GM23338 (cell line): ENCODE measurements around the gene TENT5C. TPM values are rescaled to one million over a fixed set of nuclear protein-coding genes. Genes with fewer than 3 reads are reported as not detected.

Source experiments
- ATAC-seq: fragments of 200-7000 bp; cut with Tn5 transposase; 3 replicates; pipeline ENCODE4 v1.9.1; 2020
- DNase-seq: peaks from one replicate; pipeline ENCODE4 v3.0.0-alpha.2; 2015; ENCODE audit warnings: low spot score
- H2AFZ ChIP-seq: fragments of 200-600 bp; sonication (generic); 2 replicates; pipeline ENCODE4 v1.8.0; 2016; ENCODE audit warnings: antibody characterized with exemption, mild to moderate bottlenecking, moderate library complexity
- H3F3A ChIP-seq: fragments of 200-600 bp; sonication (generic); replicated peaks from 2 replicates; pipeline ENCODE4 v1.8.0; 2017; ENCODE audit warnings: antibody characterized with exemption, mixed run types, low read depth
- H3K27ac ChIP-seq: fragments of 200-600 bp; sonication (generic); 2 replicates; pipeline ENCODE4 v1.6.1; 2016; ENCODE audit warnings: low read depth
- H3K27me3 ChIP-seq: fragments of 200-600 bp; sonication (generic); 2 replicates; pipeline ENCODE4 v1.8.0; 2016; ENCODE audit warnings: mild to moderate bottlenecking, mixed run types, moderate library complexity; ENCODE audit not compliant: insufficient read depth
- H3K36me3 ChIP-seq: fragments of 200-600 bp; sonication (generic); 2 replicates; pipeline ENCODE4 v1.8.0; 2016; ENCODE audit warnings: mild to moderate bottlenecking; ENCODE audit not compliant: insufficient read depth
- H3K4me1 ChIP-seq: fragments of 200-600 bp; sonication (generic); 2 replicates; pipeline ENCODE4 v1.8.0; 2016; ENCODE audit warnings: mild to moderate bottlenecking, moderate library complexity; ENCODE audit not compliant: insufficient read depth
- H3K4me2 ChIP-seq: fragments of 200-600 bp; sonication (generic); 2 replicates; pipeline ENCODE4 v1.7.1; 2017; ENCODE audit warnings: mixed run types
- H3K4me3 ChIP-seq: fragments of 200-600 bp; sonication (generic); 2 replicates; pipeline ENCODE4 v1.6.1; 2016; ENCODE audit warnings: mixed run types
- H3K79me2 ChIP-seq: fragments of 200-600 bp; sonication (generic); replicated peaks from 2 replicates; pipeline ENCODE4 v1.8.0; 2017; ENCODE audit warnings: mild to moderate bottlenecking; ENCODE audit not compliant: insufficient read depth
- H3K9me2 ChIP-seq: fragments of 200-600 bp; sonication (generic); 2 replicates; pipeline ENCODE4 v1.8.0; 2017; ENCODE audit not compliant: insufficient read depth
- H4K20me1 ChIP-seq: fragments of 200-600 bp; sonication (generic); replicated peaks from 2 replicates; pipeline ENCODE4 v1.8.0; 2017; ENCODE audit warnings: mild to moderate bottlenecking; ENCODE audit not compliant: insufficient read depth
- H3K27ac Mint-ChIP-seq: 2 replicates; pipeline ENCODE4 v1.8.0; 2020; ENCODE audit warnings: inconsistent platforms, mild to moderate bottlenecking, moderate library complexity, mixed read lengths
- H3K27me3 Mint-ChIP-seq: 3 replicates; pipeline ENCODE4 v1.8.0; 2022; ENCODE audit warnings: low read depth, mild to moderate bottlenecking, moderate library complexity, mixed read lengths, inconsistent platforms; ENCODE audit not compliant: insufficient read depth, poor library complexity
- H3K36me3 Mint-ChIP-seq: 3 replicates; pipeline ENCODE4 v1.8.0; 2021; ENCODE audit warnings: low read depth, mild to moderate bottlenecking, inconsistent platforms, moderate library complexity, mixed read lengths
- H3K4me1 Mint-ChIP-seq: 3 replicates; pipeline ENCODE4 v1.8.0; 2020; ENCODE audit warnings: mild to moderate bottlenecking, inconsistent platforms, mixed read lengths
- H3K4me3 Mint-ChIP-seq: 3 replicates; pipeline ENCODE4 v1.8.0; 2021; ENCODE audit warnings: moderate library complexity, mild to moderate bottlenecking, inconsistent platforms, mixed read lengths
- H3K9me3 Mint-ChIP-seq: 3 replicates; pipeline ENCODE4 v1.8.0; 2020; ENCODE audit warnings: moderate library complexity, mild to moderate bottlenecking, inconsistent platforms, mixed read lengths
- EZH2 ChIP-seq: fragments of 200-600 bp; sonication (generic); IDR thresholded peaks from one replicate; pipeline ENCODE4 v1.8.0; 2017; ENCODE audit warnings: antibody characterized with exemption, mild to moderate bottlenecking, low read depth; ENCODE audit not compliant: unreplicated experiment
- EZH2phosphoT487 ChIP-seq: fragments of 200-600 bp; sonication (generic); IDR thresholded peaks from one replicate; pipeline ENCODE4 v1.8.1; 2018; ENCODE audit warnings: antibody characterized with exemption; ENCODE audit not compliant: unreplicated experiment
- NANOG ChIP-seq: IDR thresholded peaks from 2 replicates; pipeline ENCODE4 v1.6.1; 2016; ENCODE audit warnings: antibody characterized with exemption, borderline replicate concordance
- STAT1 ChIP-seq: IDR thresholded peaks from one replicate; pipeline ENCODE4 v1.6.1; 2016; ENCODE audit warnings: antibody characterized with exemption; ENCODE audit not compliant: unreplicated experiment
- ZNF114 ChIP-seq: fragments of 250-450 bp; sonication (Bioruptor Pico); IDR thresholded peaks from 2 replicates; pipeline ENCODE4 v1.5.0; 2020; ENCODE audit warnings: mild to moderate bottlenecking, moderate library complexity
- ZNF331 ChIP-seq: fragments of 250-450 bp; sonication (Bioruptor Pico); IDR thresholded peaks from 2 replicates; pipeline ENCODE4 v1.5.0; 2020; ENCODE audit warnings: low read depth, mild to moderate bottlenecking, moderate library complexity
- polyA plus RNA-seq: library from polyadenylated mRNA; unstranded; fragments of >200 nt; fragmentation: Nextera tagmentation; extraction: Ambion mirVana; gene quantifications from 2 replicates; pipeline ENCODE4 v1.2.1, GENCODE V29; 2016
- total RNA-seq: library from RNA; depleted of rRNA; stranded (reverse); fragments of >200 nt; shearing (Covaris generic); gene quantifications from 2 replicates; pipeline ENCODE4 v1.2.3, GENCODE V29; 2014
- TF ChIP-seq, protein P1 (sequence below): IDR thresholded peaks from one replicate; pipeline ENCODE4 v1.6.1; 2018; ENCODE audit warnings: antibody characterized with exemption; ENCODE audit not compliant: unreplicated experiment
- TF ChIP-seq, protein P2 (sequence below): IDR thresholded peaks from 2 replicates; pipeline ENCODE4 v1.6.1; 2016; ENCODE audit warnings: antibody characterized with exemption
- TF ChIP-seq, protein P3 (sequence below), 2 experiments: fragments of 200-600 bp in 1 of 2; sonication (generic) in 1 of 2; conservative IDR thresholded peaks; 2 replicates each; pipeline versions ENCODE4 v1.5.1 to v1.6.1; 2016 to 2017; ENCODE audit warnings: antibody characterized with exemption in 2 of 2, low read depth in 2 of 2, mild to moderate bottlenecking in 2 of 2, moderate library complexity in 1 of 2

The TENT5C gene
- total and polyA plus RNA-seq, 2 experiments from 2014 or later, result 0.23 to 0.80 TPM

DNA sequence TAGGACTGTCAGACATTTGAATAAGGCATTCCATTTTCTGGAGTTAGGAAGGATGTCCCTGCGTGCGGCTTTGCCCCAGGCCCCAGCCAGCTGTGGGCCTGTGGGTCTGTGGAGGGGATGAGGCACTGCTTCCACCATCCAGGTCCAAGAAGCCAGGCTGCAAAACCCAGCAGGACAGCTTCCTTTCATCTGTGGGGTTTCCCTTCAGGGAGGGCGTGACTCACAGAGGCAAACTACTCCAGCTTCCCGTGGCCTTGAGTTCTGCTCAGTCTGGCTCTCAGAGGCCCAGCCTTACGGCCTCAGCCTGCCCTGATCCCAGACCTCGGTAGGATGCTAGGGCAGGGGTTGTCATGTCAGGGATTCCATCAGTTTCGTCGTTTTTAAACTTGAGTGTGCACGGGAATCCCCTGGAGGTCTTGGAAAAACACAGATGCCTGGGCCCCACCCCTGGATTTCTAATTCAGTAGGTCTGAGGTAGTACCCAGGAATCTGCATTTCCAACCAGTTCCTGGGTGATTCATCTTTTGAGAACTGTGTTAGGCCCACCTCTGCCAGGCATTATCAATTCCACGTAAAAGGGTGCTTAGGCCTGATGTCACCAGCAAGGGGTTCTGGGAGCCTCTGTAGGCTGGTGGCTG lies 32.3 kb upstream of the TENT5C start:
- no peak for ATAC-seq
- peaks cover 9% of the 10 kb centered on the region for H3K4me1 Mint-ChIP-seq

More for the DNA sequence above, 32.3 kb upstream of the TENT5C start:
- TF ChIP-seq STAT1 (no peak), ZNF114 (CRISPR knock-in tag) (no peak), ZNF331 (no peak), EZH2phosphoT487 (no peak), EZH2 (no peak), NANOG (no peak)
- TF ChIP-seq, protein P1, sequence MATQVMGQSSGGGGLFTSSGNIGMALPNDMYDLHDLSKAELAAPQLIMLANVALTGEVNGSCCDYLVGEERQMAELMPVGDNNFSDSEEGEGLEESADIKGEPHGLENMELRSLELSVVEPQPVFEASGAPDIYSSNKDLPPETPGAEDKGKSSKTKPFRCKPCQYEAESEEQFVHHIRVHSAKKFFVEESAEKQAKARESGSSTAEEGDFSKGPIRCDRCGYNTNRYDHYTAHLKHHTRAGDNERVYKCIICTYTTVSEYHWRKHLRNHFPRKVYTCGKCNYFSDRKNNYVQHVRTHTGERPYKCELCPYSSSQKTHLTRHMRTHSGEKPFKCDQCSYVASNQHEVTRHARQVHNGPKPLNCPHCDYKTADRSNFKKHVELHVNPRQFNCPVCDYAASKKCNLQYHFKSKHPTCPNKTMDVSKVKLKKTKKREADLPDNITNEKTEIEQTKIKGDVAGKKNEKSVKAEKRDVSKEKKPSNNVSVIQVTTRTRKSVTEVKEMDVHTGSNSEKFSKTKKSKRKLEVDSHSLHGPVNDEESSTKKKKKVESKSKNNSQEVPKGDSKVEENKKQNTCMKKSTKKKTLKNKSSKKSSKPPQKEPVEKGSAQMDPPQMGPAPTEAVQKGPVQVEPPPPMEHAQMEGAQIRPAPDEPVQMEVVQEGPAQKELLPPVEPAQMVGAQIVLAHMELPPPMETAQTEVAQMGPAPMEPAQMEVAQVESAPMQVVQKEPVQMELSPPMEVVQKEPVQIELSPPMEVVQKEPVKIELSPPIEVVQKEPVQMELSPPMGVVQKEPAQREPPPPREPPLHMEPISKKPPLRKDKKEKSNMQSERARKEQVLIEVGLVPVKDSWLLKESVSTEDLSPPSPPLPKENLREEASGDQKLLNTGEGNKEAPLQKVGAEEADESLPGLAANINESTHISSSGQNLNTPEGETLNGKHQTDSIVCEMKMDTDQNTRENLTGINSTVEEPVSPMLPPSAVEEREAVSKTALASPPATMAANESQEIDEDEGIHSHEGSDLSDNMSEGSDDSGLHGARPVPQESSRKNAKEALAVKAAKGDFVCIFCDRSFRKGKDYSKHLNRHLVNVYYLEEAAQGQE, result no peak
- TF ChIP-seq, protein P2, sequence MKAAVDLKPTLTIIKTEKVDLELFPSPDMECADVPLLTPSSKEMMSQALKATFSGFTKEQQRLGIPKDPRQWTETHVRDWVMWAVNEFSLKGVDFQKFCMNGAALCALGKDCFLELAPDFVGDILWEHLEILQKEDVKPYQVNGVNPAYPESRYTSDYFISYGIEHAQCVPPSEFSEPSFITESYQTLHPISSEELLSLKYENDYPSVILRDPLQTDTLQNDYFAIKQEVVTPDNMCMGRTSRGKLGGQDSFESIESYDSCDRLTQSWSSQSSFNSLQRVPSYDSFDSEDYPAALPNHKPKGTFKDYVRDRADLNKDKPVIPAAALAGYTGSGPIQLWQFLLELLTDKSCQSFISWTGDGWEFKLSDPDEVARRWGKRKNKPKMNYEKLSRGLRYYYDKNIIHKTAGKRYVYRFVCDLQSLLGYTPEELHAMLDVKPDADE, result no peak
- TF ChIP-seq, protein P3, sequence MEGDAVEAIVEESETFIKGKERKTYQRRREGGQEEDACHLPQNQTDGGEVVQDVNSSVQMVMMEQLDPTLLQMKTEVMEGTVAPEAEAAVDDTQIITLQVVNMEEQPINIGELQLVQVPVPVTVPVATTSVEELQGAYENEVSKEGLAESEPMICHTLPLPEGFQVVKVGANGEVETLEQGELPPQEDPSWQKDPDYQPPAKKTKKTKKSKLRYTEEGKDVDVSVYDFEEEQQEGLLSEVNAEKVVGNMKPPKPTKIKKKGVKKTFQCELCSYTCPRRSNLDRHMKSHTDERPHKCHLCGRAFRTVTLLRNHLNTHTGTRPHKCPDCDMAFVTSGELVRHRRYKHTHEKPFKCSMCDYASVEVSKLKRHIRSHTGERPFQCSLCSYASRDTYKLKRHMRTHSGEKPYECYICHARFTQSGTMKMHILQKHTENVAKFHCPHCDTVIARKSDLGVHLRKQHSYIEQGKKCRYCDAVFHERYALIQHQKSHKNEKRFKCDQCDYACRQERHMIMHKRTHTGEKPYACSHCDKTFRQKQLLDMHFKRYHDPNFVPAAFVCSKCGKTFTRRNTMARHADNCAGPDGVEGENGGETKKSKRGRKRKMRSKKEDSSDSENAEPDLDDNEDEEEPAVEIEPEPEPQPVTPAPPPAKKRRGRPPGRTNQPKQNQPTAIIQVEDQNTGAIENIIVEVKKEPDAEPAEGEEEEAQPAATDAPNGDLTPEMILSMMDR (conservative IDR thresholded peaks at IDR 0.05; ENCODE audit: low read depth in 2 of 2), result no peak
- no peak for DNase-seq
- Histone ChIP-seq H3K27ac (no peak overlapping the region), H3K9me2 (no peaks in the 10 kb centered on the region), H4K20me1 (no peaks in the 10 kb centered on the region), H3K79me2 (no peaks in the 10 kb centered on the region), H3K27me3 (no peaks in the 10 kb centered on the region), H3K4me3 (no peak overlapping the region), H3K4me1 (peaks cover 4% of the 10 kb centered on the region; the same call in 1 of the 2 replicates), H3K36me3 (no peaks in the 10 kb centered on the region), H2AFZ (no peak overlapping the region), H3K4me2 (no peak overlapping the region), H3F3A (no peaks in the 10 kb centered on the region)
- Mint-ChIP-seq H3K9me3 (no peaks in the 10 kb centered on the region), H3K36me3 (no peaks in the 10 kb centered on the region), H3K4me3 (no peak overlapping the region), H3K27ac (no peak overlapping the region), H3K27me3 (peaks cover 5% of the 10 kb centered on the region)
